ENCODE results near the gene NUBPL.
A peak's percentile ranks its signal among the peaks of the same experiment; 100 is the strongest.

Gene NUBPL, protein sequence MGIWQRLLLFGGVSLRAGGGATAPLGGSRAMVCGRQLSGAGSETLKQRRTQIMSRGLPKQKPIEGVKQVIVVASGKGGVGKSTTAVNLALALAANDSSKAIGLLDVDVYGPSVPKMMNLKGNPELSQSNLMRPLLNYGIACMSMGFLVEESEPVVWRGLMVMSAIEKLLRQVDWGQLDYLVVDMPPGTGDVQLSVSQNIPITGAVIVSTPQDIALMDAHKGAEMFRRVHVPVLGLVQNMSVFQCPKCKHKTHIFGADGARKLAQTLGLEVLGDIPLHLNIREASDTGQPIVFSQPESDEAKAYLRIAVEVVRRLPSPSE

DNA sequence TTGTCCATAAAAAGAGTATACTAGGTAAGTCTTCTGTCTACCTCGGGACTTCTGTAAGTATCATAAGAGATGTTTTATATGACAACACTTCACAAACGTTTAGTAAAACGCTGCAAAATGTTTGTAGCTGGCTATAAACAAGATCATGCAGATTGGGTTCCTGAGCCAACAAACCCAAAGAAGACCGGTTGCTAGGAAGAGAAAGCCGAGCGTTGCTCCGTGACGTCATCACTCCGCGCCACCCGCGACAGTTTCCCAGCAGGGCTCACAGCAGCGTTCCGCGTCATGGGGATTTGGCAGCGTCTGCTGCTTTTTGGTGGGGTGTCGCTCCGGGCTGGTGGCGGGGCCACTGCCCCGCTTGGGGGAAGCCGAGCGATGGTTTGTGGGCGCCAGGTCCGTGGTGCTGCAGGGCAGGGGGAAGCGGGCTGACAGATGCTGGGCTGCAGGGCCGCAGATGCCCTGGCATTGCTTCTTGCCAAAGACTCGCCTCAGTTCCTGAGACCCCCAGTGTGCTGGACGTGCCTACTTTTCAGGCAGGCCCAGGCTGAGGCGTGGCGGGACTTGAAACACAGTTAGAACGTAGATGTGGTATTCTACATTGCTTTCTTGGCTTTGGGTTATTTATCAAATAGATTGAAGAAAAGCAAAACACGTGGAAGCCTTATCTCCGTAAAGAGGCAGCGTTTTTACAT, at the start of gene NUBPL:
TSS of gene NUBPL (plus strand) at position 250 of the 692 bp plus-strand sequence. CDS start at position 286, 36 bp downstream.
- DNase-seq (ENCODE audit: low spot score): peak; percentile 94

DNA sequence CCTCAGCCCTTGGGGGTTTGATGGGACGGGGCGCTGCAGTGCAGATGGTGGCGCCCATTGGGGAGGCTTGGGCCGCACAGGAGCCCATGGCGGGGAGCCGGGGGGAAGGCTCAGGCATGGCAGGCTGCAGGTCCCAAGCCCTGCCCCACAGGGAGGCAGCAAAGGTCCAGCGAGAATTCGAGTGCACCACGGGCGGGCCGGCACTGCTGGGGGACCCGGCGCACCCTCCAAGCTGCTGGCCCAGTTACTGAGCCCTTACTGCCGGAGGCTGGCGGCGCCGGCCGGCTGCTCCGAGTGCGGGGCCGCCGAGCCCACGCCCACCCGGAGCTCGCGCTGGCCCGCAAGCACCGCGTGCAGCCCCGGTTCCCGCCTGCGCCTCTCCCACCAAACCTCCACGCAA, 34.1 kb upstream of the NUBPL start:
- DNase-seq (ENCODE audit: low spot score): no peak

GRCh38 chr14:31527546-31527945, 33.7 kb upstream of the NUBPL start:
- DNase-seq (ENCODE audit: low spot score): no peak

GRCh38 chr14:31529053-31529452, 32.2 kb upstream of the NUBPL start:
- no peak for DNase-seq (ENCODE audit: low spot score)

DNA sequence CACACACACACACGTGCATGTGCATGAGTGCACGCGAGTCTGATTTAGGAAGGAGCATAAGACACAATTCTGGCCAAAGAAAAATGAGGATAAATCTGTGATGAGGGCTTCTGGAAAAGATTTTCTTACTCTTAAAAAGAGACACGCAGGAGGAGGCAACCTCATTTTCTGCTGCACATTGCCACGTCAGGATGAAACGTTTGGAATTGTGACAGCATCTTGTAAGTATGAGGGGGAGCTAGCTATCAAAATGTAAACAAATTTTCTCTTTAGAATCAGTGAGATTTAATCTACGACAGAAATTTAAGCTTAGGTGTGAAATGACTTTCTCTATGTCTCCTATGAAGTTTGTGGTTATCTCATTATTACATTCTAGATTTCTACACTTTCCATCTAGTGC, 31.1 kb upstream of the NUBPL start:
- DNase-seq (ENCODE audit: low spot score): no peak

DNA sequence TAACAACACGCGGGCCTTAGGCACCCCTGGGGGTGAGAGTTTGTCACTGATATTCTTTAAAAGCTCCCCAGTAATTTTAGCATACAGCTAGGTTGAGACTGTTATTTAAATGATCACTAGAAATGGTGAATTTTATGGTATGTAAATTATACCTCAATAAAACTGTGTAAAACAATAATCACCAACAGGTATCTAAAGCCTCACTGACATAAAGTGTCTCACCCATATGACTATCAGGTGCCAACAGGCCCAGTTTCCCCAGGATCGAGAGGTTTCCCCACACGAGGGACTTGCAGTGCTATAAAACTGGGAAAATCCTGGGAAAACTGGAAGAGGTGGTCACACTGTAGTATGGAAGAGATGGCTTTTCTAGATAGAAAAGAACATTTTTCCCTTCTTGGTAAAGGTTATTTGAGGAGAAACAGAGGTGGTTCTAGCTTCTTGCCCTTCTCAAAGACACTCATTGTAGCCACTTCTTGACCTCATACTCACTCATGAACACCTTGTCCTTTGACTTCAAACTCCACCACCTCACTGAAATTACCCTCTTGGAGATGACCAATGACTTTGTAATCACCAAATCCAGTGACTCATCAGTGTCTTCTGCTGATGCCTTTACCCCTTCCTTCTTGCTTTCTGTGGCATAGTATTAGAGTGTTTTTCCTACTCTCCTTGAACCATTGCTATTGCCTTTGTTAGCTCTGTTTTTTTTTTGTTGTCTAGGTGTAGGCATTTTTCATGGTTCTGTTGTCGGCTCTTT, 24.8 kb upstream of the NUBPL start:
- no peak for DNase-seq (ENCODE audit: low spot score)

DNA sequence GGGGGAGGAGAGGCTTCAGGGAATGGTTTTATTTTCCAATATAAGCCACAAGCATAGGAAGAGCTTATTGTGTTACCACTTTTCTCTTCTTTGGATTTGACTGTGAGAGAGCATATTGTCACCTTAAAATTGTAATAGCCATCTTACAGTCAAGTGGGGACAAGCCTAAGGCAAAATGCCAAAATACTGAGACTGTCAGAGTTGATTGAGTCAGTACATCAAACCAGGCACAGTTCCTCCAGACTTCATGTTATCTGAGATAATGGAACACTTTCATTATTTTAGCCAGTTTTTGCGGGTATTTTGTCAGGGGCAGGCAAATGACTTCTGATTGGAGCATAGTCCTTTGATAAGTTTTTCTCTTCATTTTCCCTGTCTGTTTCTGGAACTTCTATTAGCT, 19.5 kb upstream of the NUBPL start:
- DNase-seq (ENCODE audit: low spot score): no peak

GRCh38 chr14:31543969-31544799, 17.0 kb upstream of the NUBPL start:
- DNase-seq (ENCODE audit: low spot score): no peak

DNA sequence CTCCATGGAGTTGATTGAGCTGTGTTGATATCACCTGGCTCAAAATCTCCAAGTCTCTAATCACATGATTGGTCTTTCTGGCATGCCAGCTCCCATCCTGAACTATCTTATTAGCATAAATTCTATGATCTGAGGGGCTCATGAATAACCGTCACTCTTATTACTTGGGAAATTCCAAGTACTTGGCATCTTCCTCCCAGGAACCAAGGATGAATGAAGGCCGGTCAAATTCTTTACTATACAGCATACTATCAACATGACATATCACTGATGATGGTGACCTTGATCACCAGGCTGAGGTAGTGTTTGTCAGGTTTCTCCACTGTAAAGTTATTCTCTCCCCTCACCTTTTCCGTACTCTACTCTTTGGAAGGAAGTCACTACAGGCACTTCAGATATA, 16.4 kb upstream of the NUBPL start:
- no peak for DNase-seq (ENCODE audit: low spot score)

DNA sequence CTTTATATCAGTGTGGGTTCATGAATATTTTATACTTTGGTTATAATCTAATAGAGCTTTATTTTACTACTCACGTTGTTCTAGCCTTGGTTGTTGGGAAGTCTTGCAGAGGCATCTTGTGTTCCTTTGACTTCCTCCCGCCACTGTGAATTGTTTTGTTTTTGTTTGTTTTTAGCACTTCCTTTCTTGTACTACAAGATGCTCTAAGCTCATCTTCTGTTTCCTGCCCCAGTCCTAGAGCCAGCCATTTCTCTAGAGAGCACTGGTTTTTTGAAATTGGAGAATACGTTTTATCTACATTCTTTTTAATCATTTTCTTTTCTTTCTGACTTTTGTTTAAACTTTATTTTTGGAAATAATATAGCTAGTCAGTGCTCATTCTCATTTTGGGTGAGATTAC, 15.9 kb upstream of the NUBPL start:
- DNase-seq (ENCODE audit: low spot score): no peak

DNA sequence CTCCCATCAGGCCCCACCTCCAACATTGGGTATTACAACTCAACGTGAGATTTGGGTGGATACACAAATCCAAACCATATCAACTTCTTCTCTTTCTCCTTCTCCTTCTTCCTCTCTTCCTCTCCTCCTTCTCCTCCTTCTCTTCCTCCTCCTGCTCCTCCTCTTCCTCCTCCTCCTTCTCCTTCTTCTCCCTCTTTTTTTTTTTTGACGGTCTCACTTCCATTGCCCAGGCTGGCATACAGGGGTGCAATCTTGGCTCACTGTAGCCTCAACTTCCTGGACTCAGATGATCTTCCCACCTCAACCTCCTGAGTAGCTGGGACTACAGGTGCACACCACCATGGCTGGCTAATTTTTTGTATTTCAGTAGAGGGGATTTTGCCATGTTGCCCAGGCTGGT, 11.4 kb upstream of the NUBPL start:
- no peak for DNase-seq (ENCODE audit: low spot score)

GRCh38 chr14:31550589-31550988, 10.6 kb upstream of the NUBPL start:
- no peak for DNase-seq (ENCODE audit: low spot score)

DNA sequence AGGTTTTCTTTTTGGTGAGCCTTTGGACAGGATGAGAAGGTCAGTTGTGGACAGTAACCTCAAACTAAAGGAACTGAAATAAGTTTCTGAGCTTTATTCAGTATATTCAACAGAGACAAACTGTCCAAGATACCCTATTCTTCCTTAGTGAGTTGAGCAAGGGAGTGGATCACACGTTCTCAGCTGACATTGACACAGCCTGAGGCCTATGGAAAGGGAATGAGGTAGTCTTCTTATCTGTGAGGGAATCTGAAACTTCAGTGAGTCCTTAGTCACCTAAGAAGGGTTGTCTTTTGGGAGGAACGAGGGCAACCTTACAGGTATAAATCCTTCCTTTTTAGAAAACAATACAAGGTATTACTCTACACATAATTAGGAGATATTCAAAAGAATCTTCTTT, 5.0 kb upstream of the NUBPL start:
- DNase-seq (ENCODE audit: low spot score): no peak

DNA sequence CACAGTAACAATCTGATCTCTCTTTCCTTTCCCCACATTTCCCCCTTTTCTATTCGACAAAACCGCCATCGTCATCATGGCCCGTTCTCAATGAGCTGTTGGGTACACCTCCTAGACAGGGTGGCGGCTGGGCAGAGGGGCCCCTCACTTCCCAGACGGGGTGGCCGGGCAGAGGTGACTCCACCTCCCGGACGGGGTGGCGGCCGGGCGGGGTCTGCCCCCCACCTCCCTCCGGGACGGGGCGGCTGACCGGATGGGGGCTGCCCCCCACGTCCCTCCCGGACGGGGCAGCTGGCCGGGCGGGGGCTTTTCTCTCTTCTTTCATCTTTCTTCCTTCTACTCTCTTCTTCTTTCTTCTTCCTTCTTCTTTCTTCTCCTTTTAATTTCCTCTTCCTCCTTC, 1.3 kb upstream of the NUBPL start:
- no peak for DNase-seq (ENCODE audit: low spot score)

- DNase-seq (ENCODE audit: low spot score): no peak
Measured at GRCh38 chr14:31560759-31561154, 447 bp upstream of the NUBPL start.

GRCh38 chr14:31564194-31564593, 3.0 kb downstream of the NUBPL start:
- no peak for DNase-seq (ENCODE audit: low spot score)

GRCh38 chr14:31566456-31566855, 5.3 kb downstream of the NUBPL start:
- no peak for DNase-seq (ENCODE audit: low spot score)

DNA sequence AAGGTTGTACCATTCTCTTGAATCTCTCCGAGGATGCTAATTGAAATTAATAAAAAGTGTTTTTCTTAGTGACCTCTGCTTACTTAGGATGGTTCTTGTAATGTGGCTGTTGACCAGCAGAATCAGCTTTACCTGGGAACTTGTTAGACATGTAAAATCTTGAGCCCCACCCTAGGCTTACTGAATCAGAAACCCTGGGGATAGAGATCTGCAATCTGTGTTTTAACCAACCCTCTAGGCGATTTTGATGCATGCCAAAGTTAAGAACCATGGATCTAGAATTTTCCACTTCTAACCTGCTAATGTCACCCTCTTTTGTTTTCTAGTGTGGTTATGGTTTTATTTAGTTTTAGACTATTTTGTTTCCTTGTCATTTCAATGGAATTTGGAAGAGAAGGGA, 6.5 kb downstream of the NUBPL start:
- no peak for DNase-seq (ENCODE audit: low spot score)

GRCh38 chr14:31568161-31568560, 7.0 kb downstream of the NUBPL start:
- DNase-seq (ENCODE audit: low spot score): no peak

- DNase-seq (ENCODE audit: low spot score): no peak
Measured at GRCh38 chr14:31568671-31569070, 7.5 kb downstream of the NUBPL start.

GRCh38 chr14:31572955-31573354, 11.8 kb downstream of the NUBPL start:
- no peak for DNase-seq (ENCODE audit: low spot score)

DNA sequence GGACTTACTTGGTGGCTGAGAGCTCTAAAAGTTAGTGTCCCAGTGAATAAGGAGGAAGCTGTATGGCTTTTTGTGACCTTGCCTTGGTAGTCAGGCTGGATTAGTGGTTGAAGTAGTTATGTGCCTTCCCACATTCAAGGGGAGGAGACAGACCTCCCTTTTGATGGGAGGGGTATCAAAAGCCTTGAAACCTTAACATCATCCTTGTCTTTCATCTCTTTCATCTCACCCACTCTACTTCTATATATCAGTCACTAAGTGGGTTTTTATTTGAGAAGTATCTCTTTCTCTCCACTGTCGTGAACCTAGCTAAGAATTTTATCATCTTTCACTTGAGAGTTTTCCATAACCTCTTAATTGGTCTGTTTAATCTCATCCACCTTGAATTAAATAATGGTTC, 15.7 kb downstream of the NUBPL start:
- DNase-seq (ENCODE audit: low spot score): no peak
